ENCODE results near the gene ZNF580.

- TF ChIP-seq POLR2A (IDR thresholded peaks at IDR 0.05), result peak in 1 of 2 donors; percentile 62
- TF ChIP-seq, protein P1, sequence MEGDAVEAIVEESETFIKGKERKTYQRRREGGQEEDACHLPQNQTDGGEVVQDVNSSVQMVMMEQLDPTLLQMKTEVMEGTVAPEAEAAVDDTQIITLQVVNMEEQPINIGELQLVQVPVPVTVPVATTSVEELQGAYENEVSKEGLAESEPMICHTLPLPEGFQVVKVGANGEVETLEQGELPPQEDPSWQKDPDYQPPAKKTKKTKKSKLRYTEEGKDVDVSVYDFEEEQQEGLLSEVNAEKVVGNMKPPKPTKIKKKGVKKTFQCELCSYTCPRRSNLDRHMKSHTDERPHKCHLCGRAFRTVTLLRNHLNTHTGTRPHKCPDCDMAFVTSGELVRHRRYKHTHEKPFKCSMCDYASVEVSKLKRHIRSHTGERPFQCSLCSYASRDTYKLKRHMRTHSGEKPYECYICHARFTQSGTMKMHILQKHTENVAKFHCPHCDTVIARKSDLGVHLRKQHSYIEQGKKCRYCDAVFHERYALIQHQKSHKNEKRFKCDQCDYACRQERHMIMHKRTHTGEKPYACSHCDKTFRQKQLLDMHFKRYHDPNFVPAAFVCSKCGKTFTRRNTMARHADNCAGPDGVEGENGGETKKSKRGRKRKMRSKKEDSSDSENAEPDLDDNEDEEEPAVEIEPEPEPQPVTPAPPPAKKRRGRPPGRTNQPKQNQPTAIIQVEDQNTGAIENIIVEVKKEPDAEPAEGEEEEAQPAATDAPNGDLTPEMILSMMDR (IDR thresholded peaks at IDR 0.05), result no peak
Observed at GRCh38 chr19:55654868-55655647, 14.3 kb downstream of the ZNF580 start, which contains the start of gene U2AF2.

Measured in heart left ventricle (tissue), 13 donors.